Measurements from ENCODE around the gene TAB2.
A peak's percentile ranks its signal among the peaks of the same experiment; 100 is the strongest.

Gene TAB2

DNA sequence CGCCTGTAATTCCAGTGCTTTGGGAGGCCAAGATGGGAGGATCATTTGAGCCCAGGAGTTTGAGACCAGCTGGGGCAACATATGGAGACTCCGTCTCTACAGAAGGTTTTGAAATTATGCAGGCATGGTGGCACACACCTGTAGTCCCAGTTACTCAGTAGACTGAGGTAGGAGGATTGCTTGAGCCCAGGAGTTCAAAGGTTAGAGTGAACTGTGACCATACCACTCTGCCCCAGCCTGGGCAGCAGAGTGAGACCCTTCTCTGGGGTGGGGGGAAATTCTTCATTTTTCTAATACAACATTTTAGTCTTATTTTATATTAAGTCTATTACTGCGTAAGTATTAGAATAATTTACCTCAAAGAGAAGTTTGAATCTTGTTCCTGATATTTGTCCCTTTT, 62.5 kb downstream of the TAB2 start:
- DNase-seq, result no peak

DNA sequence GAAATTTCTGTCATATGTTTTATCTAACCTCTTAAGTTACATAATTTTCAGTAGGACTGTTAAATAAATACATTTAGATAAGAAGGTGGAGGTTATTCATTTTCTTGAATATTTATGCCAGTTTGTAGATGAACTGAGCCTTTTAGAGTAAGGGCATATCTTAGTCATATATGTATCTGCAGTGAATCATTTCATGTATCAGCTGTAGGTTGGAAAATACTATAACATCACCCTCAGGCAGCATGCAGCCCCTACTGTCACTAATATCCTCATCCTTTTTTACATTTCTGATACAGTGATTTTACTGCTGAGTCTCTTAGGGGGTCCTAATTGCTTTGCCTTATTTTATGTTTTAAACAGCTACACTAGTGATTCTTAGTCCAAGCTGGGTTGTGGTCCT, 63.0 kb downstream of the TAB2 start:
- no peak for DNase-seq

DNA sequence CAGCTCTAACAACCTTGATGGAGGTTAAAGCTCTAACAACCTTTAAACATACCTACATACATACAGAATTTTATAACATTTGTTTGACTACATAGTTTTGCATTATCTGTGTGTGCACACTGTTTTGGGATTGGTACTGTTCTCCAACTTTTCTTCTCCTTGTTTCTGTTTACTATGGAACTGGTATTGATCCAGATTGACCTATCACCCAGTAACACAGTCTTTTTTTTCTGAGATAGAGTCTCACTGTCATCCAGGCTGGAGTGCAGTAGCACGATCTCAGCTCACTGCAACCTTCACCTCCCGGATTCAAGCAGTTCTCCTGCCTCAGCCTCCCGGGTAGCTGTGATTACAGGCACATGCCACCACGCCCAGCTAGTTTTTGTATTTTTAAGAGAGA, 65.9 kb downstream of the TAB2 start:
- DNase-seq, result no peak

DNA sequence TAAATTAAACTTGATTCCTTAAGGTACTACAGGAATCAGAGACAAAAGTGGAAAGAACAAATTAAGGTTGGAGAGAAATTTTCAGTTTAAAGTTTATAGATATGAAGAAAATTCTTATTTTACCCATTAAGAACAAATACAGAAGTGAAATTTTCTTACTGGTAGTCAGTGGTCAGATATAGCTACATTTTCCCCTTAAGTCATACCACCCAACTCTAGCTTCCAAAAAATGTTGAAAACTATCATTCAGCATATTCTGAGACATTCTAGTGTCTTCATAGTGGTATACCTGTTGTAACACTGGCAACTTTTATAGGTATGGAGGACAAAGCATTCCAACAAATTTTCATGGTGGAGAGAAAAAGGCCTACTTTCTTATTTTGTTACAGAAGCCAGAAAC, 67.0 kb downstream of the TAB2 start:
- DNase-seq, result no peak

DNA sequence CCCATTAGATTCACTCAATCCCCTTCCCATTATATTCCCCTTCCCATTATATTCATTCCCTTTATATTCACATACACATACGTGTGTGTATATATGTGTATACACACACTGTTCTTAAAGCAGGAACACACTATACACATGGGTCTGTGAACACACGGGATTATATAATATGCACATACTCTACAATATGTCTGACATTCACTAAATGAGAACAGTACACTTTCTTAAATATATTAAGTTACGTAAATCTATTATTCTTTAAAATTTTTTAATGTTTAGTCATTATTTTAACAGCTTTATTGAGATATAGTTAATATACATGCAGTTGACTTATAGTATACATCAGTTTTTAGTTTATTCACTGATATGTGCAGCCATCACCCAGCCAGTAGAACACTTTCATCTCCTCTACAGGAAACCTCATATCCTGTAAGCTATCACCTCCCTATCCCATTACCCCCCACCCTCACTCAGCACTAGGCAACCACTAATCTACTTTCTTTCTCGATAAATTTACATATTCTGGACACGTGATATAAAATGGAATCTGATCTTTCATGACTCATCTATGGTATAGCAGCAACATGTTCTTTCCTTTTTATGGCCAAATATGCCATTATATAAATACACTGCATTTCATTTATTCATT, 68.6 kb downstream of the TAB2 start:
- no peak for DNase-seq

DNA sequence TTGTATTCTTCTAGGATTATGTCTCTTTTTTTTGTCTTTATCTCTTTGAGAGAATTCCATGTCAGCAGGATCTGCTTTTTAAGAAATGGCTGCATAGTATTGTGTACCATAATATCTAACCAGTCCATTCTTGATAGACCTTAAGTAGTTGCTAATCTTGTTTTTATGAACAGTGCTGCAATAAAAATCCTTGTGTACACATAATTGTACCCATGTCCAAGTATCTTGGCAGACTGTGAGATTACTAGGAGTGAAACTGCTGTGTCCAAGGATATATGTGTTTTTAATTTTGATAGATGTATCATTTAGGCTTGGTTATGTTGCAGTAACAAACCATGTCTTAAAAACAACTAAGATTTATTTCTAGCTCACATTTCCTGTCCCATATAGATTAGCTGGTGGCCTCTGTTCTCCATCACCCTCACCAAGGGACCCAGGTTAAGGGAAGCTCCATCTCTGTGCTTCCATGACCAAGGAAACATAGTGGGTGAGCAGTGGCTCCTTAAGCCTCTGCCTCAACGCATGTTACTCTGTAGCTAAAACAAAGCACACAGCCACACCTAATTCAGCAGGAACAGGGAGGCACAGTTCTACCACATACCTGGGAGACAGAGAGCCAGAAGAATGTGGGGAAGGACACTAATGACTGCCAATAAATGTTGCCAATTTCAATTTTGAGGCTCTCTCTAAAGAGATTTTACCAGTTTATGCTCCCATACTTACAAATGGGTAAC, 70.4 kb downstream of the TAB2 start:
- no peak for DNase-seq

DNA sequence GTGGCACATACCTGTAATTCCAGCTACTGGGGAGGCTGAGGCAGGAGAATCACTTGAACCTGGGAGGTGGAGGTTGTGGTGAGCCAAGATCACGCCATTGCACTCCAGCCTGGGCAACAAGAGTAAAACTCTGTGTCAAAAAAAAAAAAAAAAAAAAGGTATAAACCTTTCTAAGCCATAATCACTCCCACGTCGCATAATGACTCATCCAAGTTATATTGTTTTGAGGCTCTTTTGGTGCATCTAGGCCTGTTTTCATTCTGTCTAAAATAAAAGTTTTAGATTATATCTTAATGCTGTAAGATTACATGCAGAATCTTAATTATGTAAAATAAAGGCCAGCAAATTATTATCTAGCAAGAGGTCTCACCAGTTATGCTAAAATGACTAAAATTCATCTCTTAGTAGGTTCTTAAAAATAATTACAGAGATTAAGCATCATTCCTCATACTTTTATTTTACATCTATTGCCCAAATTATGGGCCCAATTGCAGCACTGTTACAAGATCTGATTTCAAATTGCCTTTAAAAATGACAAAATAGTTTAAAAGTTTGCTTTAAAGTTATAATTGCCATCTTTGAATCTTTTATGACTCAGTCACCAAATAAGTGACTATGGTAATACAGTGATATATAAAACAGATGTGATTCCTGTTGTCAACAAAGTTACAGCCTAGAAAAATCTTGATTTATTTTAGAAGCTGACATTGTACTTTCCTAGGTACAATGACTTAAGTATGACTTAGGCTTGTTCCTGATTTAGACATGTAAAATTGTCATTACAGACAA, 72.2 kb downstream of the TAB2 start:
- DNase-seq, result no peak

DNA sequence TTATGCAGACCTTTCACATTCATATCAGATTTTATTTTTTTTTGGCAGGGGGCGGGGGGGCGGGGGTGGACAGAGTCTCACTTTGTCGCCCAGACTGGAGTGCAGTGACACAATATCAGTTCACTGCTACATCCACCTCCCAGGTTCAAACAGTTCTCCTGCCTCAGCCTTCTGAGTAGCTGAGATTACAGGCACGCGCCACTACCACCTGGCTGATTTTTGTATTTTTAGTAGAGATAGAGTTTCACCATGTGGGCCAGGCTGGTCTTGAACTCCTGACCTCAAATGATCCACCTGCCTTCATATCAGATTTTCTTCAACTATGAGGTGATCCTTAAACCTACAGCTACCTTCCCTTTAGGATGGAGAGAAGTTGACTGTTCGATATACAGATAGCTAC, 74.6 kb downstream of the TAB2 start:
- no peak for DNase-seq

DNA sequence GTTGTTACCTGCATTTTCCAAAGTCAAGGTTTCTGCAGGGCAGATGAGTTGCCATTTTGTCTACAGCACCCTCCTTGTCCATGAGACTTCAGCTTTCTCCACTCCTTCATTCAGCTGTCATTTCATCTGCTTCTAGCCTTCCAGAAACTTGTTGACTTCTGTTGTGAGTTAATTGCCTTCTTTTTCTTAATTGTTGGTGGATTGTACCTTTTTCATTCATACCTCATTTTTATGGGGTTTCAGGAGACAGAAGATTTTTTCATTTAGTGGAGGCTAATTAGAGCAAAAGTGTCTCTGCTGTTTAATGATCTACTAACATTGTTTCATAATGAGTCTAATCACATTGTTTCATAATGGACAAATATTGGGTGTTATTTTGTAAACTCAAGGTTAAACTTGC, 75.0 kb downstream of the TAB2 start:
- DNase-seq, result no peak

DNA sequence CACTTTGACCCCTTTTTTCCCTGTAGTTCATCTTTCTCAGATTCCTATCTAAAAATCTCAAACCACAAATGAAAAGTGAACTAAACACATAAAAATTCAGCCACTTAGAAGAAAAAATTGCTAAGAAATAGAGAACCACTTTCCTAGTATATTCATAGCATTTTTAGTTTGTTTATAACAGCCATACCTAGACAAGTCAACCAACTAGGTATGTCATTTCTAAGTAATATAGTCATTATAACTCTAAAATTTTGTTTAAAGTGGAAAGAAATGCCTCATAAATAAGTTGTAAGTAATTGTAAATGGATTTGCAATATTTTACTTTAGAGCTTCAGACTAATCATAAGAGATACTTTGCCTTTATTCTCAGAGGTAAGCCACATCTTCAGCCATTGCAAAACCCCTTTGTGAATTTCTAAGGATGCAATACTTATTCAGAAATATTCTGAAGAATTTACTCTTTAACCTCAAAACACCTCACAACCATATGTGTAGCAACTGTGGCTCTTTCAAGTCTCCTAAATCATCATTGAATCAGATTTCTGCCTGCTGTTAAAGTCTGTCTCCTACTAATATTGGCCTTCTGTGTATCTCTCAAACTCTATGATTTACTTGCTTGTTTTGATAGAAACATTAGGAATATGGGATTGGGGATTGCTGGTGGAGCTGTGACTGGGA, 75.6 kb downstream of the TAB2 start:
- DNase-seq, result no peak

DNA sequence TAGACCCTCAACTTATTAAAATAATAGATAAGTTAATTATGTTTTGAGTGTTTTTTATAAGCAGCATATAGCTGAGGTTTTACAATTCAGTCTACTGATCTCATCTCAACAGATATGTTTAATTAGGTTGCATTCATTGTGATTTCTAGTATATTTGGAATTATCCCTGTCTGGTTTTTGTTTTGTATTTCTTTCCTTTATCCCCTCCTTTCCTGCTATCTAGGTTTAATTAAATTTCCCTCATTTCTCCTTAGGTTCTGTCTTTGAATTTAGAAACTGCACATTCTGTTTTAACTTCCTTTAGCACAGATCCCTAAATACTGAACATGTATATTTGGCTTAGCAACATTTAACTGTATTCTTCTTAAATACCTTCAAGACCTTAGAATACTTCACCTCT, 77.7 kb downstream of the TAB2 start:
- DNase-seq, result no peak

DNA sequence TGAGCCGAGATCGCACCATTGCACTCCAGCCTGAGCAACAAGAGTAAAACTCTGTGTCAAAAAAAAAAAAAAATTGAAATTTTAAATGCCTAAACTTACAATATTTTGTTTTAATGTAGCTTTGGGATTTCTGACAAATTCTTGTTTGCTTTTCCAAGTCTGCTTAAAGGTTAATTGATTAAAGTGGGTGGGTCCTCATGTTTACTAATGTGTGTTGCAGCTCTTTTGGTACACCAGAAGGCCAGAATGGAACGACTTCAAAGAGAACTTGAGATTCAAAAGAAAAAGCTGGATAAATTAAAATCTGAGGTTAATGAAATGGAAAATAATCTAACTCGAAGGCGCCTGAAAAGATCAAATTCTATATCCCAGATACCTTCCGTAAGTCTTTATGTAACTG, 79.9 kb downstream of the TAB2 start:
- no peak for DNase-seq

DNA sequence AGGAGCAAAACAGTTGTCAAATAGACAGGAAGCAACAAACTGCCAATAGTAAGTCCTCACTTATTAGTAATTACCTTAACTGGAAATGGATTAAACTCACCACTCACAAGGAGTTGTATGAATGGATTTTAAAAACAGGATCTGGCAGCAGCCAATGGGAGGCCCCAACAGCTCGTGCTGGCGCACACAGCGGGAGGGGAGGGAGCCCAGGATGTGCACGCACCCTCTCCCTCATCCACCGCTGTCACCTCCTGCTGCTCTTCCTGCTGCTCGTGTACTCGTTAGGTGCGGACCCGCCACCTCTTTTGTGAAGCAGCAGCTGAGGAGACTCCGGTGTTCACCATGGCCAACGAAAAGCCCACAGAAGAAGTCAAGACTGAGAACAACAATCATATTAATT, 82.5 kb downstream of the TAB2 start, which contains the start of gene SUMO4:
Gene SUMO4 (plus strand): TSS at position 213 of the 400 bp plus-strand sequence. CDS start 130 bp downstream, at position 343.
- DNase-seq, result no peak

DNA sequence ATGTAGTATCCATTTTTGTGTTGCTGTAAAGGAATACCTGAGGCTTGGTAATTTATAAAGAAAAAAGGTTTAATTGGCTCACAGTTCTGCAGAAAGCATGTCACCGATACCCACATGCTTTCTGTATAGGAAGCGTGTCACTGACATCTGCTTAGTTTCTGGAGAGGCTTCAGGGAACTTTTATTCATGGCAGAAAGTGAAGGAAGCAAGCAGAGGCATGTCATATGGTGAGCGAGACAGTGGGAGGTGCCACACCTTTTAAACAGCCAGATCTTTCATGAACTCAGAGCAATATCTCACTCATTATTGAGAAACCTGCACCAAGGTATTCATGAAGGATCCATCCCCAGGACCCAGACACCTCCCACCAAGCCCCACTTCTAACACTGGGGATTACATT, 86.0 kb downstream of the TAB2 start:
- DNase-seq, result no peak

DNA sequence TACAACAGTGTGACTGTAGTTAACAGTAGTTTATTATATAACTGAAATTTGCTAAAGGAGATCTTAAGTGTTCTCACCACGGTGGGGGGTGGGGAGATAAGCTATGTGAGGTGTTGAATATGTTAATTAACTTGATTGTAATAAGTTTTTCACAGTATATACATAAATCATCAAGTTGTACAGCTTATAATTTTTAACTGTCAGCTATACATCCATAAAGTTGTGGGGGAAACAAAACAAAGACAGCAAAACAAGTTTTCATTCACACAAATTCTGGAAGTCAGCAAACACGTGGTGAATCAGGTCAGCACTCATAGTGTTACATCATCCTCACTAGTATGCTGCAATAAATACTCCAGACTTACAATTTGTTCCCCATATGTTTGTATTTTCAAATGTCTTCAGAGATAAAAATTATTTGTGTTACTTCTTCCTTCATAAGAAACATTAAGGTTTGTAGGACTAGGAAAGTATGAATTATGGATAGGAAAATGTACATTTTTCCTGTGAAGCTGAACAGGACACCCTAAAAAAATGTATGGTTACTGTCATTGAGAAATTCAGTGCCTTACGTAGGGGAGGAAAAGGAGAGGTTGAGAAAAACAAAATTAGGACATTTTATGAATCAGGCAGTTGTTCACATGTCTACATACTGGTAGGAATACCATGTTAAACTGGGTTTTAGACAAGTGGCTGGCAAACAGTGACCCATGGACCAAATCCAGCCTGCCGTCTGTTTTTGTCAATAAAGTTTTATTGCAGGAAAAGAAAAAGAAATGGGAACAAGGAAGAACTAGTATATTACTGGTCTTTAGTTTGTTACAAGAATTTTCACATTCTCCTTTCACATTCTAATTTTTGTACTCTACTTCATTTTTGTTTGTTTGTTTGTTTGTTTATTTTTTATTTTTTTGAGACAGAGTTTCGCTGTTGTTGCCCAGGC, 88.6 kb downstream of the TAB2 start:
- no peak for DNase-seq

DNA sequence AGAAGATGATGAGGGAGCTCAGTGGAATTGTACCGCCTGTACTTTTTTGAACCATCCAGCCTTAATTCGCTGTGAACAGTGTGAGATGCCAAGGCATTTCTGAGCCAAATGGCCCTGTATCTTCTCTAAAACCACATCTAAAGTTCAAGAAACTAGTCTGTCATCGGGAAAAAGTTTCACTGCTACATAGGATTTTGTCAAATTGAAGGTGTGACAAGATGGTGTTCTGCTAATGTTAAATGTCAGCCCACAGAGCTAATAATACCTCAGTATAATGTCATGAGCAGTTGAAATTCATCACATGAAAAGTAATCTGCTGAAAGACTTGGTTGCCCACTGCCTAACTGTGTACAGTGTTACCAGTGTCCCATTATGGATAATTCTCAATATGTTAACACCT, 92.1 kb downstream of the TAB2 start:
- DNase-seq, result no peak

DNA sequence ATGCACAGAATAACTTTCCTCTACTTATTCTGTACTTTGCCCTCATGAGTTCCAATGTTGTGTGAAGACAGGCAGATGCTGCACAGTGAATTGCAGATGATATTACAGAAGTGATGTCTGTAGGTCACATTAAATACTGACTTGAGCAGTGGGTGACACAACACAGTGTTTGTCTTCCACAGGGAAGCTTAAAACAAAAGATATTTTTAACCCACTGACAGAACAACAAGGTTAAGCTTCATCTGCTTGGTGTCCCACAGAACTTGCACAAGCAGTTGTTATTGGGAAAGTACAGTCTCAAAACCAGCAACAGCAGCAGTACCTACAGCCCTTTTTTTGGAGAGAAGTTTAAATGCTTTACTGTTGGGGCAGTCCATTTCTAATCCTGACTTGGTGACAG, 93.0 kb downstream of the TAB2 start:
- no peak for DNase-seq

DNA sequence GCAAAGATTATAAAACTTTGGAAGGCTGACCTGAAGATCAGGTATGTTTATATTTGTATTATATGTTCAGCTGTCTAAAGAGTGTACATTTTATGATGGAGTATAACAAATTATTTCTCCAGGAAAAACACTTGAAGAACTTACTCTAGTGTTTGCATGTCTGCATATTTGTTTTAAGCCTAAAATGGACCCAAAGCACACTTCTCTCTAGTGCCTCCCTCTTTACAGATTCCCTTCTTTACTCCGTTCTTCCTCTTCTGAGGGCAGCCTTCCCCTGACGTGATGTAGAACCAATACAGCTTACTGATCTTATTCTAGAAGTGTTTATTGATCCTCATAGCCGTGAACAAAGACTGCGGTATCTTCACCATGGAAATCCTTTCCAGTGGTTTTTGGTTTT, 96.5 kb downstream of the TAB2 start:
- no peak for DNase-seq

DNA sequence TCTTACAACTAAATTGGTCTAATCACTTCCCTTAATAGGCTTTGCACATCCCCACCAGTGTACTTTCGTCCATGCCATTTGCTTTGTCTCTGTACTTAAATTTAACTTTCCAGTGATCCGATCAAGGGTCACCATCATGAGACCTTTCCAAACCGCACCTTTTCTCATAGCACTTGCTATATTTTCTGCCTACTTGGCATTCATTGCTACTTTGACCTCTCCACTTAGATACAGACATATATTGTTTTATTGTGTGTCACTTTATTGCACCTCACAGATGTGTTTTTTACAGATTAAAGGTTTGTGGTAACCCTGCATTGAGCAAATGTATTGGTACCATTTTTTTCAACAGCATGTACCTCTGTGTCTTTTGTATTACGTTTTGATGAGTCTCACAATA, 97.3 kb downstream of the TAB2 start:
- no peak for DNase-seq

DNA sequence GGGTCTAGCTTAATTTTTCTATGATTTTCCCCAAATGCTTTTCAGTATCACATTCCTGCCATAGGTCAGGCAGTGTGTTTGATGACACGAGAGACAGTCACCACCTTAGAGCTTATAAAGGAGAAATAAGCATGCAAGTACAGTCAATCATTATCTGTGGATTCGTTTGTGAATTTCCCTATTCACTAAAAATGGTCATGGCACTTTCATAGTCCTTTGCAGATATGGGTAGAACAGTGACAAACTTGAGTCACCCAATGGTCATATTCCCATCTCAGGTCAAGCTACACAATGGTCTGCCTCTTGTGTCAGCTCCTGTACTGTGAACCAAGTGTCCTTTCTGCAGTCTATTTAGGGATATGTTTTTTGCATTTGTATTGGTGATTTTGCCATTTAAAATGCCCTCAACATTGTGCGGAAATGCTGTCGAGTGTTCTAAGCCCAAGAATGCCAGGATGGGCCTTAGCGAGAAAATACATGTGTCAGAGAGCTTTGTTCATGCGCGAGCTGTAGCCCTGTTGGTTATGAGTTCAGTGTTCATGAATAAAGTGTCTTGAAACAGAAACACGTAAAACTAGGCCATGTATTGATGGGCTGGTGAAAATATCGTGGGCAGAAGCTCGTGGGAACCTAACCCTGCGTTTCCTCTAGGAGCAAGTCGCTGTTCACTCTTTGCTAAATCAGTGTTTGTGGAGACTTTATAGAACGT, 102.3 kb downstream of the TAB2 start:
- DNase-seq, result peak; percentile 0

DNA sequence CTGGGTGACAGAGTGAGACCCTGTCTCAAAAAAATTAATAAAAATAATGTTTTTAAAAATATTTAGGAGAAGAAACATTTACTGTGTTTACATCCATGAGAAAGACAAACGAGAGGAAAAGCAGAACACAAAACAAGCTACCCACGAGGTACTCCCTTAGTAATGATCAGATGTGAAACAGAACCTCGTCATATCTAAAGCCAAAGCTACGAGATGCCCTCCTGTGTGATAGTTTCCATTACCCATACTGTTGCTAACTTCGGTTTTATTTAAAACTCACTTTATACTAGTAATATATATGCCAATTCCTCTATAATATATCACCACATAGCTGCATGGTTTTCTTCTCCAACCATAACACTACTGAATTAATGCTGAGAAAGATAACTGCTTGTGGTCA, 103.6 kb downstream of the TAB2 start:
- no peak for DNase-seq

DNA sequence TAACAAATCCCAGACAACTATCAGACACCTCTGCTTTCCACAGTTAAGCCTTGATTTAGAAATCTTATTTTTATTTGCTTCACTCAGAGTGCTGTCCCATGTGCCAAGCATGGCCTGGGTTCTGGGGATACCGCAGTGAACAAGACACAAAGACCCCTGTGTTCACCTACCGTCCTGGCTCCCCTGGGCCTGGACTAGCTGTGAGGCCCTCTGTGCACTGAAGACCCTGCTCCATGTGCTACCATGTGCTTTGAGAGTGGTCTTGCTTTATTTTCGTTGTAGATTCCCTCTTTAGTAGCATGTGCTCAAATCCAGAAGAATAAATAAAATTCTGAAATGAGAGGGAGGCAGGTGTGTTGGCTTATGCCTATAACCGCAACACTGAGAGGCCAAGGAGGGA, 105.1 kb downstream of the TAB2 start:
- DNase-seq, result no peak
